GM21717 (cell line): ENCODE data around the gene ISG20L2.

ENCODE experiments used
- ATAC-seq: cut with Tn5 transposase; IDR thresholded peaks from one replicate; pipeline ENCODE4 v1.9.1; 2021; ENCODE audit warnings: mild to moderate bottlenecking, moderate library complexity; ENCODE audit not compliant: unreplicated experiment

The ISG20L2 gene

DNA sequence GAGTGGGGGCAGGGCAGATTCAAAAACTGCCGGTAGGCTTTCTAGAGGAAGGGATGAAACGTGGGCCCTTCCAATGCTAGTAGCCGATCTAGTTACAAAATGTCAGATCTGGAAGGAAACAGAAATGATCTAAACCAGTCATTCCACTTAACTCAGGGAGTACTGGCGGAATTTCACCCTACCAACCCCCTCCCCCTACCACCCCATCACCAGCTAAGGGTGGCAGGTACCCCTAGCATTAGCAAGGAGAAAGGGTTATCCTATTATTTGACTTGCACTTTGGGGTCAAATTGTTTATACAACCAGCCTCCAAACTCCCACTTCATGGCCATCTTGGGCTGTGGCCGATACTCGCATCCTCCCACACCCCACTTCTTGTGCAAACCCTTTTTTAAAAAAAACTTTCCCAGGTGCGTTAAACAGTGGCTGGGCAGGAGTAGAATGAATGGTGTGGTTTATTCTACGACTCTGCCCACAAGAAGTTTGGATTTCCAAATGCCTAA, 13.0 kb upstream of the ISG20L2 start:
- ATAC-seq = no peak

DNA sequence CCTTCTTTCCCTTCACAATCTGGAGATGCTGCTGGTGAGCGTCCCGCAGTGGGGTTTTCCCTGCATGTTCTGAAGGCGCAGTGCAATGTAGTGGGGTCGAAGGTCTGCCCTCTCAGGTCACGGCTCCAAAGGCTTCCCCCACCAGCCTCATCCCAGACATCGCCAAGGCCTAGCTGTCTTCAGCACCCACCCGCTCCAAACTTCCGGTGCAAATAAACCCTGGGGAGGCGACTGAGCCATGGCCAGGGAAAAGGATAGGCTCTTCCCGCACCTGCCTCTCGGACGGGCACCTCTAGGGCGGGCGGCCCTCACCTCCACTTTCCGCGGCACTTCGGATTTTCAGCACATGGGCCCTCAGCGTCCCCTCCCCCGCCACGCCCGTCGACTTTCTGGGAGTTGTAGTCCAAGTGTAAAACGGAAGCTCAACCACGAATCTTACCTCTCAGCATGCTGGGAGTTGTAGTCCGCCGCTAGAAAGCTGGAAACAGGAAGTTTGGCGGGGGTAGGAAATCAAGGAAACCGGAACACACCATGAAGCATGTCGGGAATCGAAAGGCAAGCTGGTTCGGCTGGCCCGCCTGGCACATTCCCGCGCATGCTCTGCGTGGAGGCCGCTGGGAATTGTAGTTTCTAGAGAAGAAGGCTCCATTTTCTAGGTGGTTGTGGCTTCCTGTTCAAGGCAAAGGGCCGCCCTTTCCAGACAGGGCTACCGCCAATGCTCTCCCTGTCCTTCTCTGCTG, 12.3 kb upstream of the ISG20L2 start, which contains the start of gene MRPL24:
TSS of gene MRPL24 (minus strand) at position 348 of the 740 bp plus-strand sequence. CDS start 2,384 bp downstream, outside the sequence.
- peak; percentile 56 for ATAC-seq

DNA sequence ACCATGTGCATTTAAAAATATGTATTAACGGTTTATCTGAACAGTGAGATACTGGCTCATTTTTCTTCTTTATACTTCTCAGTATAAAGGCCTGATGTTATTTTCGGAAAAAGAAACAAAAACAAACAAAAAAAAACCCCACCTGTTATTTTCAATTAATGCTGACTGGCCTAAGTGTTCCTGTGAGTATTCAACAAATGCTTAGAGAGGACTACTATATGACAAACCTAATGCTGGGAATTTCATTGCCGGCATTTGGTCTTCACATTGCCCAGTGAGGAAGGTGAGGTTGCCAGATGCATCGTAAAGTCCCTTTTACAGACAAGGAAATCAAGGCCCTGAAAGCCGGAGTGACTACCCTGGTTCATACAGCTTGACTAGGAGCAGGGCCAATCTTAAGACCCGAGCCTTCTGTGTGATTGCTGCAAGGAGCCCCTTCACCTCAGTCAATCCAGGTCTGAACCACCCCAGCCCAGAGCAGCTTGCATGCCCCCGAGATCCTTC, 11.7 kb upstream of the ISG20L2 start:
- ATAC-seq = no peak

DNA sequence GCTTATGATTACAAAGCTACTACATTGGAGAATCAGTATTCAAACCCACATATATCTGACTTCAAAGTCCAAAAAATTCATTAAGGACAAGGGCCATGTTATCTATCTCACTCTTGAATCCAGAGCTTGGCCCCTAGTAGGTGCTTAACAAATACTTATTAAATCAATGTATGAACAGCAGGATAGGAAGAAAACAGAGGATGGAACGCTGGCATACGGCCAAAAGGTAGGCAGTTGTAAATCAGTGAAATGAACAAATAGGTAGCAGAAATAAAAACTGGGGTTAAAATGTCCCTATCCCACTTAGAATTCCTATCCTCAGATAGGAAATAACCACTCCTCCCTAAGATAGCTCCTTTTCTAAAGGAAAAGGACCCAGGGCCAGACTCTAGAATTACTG, 10.3 kb upstream of the ISG20L2 start:
- no peak for ATAC-seq

DNA sequence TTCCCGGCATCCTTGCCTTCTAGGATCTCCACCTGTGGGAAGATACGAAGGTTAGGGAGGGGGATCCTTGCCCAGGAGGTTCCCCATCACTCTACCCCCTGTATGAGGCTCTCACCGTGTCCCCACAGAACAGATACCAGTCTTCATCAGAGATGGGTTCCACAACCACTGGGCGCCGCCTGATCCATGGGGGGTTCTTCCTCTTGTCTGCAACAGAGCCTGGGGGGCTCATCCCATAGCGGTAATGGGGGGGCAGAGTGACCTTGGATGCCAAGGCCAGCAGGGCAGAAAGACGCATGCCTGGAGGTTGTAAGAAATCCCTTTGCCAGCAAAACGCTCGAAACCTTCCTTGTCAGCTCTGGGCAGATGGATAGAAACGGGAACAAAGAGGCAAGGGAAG, 9.8 kb upstream of the ISG20L2 start:
- ATAC-seq = no peak

DNA sequence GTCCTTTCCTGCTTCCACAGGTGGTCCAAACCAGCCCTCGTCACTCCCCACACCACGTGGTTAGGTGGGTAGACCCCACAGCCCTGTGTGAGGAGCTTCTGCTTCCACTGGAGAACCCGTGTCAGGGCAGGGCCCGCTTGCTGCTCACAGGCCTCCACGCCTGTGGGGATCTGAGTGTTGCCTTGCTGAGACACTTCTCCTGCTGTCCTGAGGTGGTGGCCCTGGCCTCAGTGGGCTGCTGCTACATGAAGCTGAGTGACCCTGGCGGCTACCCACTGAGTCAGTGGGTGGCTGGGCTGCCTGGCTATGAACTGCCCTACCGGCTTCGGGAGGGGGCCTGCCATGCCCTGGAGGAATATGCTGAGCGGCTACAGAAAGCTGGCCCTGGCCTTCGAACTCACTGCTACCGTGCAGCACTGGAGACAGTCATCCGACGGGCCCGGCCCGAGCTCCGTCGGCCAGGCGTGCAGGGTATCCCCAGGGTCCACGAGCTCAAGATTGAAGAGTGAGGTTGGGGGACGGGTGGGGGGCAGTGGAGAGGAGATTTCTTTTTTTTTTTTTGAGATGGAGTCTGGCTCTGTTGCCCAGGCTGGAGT, 5.5 kb upstream of the ISG20L2 start:
- ATAC-seq = no peak

DNA sequence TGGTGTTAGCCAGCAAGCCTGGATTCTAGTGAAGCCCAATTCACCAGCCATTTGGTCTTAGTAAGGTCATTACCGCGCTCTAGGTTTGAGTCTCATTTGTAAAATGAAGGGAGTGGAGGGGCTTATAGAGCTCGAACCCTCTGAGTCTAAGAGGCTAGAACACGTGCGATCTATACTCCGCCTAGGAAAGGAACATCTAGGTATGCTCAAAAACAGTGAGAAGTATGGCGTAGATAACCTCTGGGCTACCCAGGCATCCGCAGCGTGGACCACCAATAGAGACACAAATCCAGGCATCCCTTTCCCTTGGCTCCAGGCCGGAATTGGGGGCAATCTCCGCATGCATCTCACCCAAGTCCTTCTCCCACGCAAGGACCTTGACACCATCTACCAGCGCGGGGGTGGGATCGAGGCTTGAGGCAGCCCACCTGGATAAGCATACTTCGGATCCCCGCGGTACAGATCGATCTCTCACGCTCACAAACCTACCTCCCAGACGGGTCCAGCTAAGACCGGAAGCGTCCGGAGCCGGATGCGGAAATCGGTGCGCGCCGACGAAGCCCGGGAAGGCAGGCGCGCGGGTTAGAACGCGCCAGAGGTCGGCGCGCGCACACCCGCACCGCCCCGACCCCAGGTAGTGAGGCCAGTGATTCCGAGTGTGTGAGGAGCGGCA, 504 bp downstream of the ISG20L2 start, which contains the start of gene METTL25B:
TSS of gene METTL25B (plus strand) at position 544 of the 673 bp plus-strand sequence. CDS start 636 bp downstream, outside the sequence.
- peak; percentile 42 for ATAC-seq

DNA sequence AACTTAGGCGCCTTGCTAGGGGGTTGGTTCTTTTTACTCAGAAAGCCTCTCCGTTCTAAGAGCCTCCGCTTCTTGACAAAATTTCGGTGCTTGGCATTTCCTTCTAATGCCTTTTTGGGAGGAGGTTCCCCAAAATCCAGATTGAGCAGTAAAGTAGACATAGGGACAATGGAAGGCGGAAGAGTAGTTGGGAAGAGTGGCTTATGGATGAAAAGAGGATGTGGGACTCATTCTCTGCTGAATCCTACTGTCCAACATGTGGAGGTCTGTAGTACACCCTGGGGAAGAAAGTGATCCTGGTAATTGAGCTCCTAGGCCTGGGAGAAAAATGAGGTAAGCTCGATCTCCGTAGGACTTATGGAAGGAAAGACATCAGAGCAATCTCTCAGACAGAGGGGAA, 1.1 kb downstream of the ISG20L2 start:
- ATAC-seq = no peak

DNA sequence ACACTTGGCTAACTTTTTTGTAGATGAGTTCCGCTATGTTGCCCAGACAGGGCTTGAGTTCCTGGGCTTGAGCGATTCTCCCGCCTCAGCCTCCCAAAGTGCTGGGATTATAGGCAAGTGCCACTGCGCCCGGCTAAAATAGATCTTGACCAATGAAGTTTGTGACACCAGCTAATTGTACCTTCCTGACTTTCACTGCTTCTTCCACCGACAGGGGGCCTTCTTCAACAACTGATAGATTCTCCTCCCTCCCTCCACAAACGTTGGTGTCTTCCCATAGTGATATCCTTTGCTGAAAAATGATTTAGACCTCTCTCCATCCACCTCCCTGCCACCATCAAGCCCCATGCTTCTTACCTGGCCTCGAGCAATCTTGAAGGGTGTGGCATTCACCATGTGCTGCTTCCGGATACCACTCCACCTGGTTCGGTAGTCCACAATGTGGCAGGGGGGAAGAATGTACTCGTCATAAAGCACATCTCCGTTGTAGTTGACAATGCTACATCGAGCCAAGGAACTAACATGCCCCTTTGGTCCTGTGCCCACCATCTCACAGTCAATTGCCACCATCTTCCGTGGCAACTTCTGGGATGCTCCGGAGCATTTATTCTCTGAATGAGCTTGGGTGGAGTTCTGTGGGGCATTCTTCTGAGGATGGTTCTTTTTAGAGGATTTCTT, 1.9 kb downstream of the ISG20L2 start:
- no peak for ATAC-seq

DNA sequence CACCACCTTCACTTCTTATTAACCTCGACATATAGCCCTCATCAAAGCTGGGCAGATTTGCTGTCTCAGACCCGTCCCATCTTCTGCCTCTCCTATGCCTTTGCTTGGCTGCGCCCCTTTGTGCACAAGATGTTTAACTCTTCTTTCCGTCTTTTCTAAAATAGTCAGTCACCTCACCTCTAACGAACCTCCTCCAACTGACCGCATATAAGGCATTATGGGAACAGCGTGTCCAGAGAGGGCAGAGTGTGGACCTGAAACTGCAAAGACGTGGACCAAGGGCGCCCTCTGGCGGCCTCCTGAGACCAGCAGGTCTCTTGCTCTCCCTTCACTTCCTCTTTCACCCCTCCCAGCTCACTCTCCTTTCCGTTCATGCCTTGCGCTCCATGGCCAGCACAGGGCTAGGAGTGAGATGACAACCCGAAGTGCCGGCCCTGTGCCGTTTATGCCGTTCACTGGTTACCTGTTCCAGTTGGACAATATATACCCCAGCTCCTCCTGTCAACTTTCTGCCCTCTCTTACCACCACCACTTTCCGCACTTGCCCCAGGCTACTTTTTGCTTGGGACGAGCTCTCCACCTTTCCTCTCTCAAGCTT, 2.8 kb downstream of the ISG20L2 start:
- peak; percentile 34 for ATAC-seq

DNA sequence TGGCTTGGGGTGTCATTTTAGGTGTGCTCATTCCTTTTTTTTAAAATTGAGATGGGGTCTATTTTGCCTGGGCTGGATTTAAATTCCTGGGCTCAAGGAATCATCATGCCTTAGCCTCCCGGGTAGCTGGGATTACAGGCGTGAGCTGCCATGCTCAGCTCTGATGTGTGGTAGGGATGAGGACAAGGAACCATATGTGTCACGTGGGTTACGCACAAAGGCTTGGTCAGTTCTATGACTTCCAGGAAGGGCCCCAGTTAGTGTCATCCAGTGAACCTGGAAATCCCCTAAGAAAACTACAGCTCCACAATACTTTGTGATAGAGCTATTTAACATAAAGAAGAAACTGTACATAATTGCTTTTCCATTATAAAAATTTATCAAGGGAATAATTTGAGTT, 7.0 kb downstream of the ISG20L2 start:
- no peak for ATAC-seq

DNA sequence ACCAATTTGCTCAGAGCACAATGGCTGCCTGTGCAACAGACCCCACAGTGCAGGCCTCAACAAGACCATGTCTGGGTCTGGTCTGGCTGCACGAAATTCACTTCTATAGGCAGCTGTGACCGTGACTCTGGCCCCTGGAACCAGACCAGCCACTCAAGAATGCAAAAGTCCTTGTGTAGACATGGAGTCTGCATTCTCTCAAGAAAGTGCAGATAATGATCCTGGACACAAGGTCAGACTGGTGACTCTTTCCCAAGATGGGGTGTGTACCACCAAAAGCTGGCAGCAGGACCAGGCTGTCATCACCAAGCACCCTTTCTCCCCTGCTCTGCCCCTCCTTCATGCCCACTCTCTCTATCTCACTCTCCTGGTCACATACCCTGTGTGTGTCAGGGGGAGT, 7.4 kb downstream of the ISG20L2 start:
- no peak for ATAC-seq

DNA sequence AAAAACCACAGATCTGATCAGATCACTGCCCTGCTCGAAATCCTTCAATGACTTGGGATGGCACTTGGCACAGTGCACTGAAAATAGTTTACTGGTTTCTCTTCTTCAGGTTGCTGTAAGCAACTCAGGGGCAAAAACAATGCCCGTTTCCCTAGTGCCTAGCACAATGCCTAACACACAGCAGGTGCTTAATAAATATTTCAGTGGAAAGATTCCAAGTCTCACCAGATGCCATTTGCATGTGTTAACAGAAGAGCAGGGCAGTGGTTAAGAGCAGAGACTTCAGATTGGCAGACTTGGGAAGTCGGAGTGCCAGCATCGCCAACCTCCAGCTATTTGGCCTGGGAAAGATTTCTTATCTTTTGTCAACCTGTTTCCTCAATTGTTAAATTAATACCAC, 11.2 kb downstream of the ISG20L2 start:
- ATAC-seq = no peak

DNA sequence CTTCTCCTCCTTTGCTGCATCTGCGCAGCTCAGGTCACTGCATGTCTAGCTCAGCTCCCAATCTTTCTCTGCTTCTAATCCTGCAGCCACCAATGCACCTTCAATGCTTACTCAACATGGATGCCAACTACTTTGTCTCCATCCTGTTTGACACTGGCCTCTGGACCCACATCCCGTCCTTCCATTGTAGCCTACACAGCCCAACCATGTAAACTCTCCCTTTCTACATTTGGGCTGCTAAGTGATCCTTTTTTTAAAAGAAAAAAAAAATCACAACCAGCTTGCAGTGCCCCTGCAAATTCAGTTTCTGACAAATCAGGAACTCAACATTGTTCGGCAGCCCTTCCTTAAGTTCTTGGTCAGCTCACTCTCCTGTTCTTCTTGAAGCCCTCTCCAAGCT, 13.7 kb downstream of the ISG20L2 start:
- no peak for ATAC-seq

DNA sequence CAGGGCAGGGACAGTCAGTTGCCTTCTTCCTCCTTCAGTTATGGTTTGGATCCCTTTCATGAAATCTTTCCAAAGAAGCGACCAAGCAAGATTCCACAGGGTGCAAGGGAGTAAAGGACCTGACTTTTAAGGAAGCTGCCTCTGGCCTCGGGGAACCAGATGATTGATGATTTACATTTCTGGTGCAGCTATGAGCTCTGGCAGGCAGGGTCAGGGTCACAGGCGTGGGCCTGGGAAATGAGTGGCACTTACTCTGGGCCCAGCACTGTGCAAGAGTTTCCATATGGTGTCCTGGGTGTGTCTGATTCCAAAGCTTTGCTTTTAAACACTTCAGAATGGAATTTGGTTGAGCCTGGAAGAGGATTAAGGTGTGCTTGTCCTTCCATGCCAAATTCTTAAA, 15.9 kb downstream of the ISG20L2 start:
- no peak for ATAC-seq

DNA sequence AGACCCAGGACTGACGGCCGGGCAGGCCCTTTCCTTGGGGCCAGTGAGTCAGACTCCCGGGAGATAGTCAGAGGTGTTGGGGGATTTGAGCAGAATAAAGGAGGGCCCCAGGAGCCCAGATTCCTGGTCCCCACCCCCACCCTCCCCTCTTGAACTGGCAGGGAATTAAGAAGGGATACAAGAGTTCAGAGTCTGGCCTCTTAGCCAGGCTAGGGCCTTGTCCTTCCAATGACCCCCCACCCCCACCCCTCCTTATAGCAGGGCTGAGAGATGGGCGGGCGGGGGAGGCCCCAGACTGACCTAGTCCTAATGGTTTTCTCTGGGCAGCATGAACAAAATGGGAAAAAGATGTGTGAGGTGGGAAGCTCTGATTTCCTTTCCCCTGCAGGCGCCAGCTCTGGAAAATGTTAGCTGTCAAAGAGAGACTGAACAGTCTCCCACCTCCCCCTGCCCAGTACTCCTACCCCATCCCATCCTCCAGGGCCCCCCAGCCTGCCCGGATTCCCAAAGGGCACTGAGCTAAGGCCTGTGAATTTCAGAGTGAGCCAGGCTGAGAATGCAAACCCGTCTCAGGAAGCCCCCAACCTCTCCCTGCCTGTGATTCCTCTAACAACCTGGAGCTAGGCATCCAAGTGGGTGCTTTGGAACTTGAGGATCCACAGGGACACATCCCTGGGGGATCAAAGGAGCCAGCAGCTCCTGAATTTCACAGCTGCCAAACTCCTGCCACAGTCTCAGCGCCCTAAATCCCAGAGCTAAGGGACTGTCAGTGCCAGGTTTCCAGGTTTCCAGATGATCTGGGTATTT, 17.4 kb downstream of the ISG20L2 start:
- no peak for ATAC-seq

DNA sequence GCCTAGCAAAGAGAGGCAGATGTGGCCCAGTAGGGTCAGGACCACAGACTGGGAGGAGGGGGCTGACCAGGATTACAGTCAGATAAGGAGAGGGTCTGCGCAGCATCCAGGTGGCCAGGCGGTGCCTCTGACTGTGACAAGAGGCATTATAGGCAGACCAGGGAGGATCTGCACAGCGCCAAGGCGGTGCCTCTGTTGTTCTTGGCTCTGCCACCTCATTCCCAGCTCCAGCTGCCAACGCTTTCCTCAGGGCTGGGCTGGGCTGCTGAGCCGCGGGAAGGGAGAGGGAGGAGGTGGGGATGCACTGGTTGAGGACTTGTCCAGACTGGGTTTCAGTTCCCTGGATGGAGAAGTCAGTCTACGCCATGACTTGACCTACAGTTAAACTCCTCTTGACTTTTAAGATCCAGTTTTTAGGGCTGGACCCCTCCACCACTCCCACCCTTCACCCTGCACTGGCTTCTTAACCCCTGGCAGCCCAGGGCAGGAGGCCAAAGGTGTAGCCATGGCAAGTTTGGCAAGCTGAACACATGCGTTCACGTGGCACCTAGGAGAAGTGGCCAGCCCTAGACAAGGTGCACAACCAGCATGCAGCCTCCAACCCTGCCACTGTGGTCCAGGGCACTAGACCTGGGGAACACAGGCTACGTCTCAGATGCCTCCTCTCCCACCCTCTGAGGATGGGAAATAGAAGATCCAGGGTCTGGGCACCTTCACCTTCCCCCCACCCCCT, 18.6 kb downstream of the ISG20L2 start:
- ATAC-seq = no peak

DNA sequence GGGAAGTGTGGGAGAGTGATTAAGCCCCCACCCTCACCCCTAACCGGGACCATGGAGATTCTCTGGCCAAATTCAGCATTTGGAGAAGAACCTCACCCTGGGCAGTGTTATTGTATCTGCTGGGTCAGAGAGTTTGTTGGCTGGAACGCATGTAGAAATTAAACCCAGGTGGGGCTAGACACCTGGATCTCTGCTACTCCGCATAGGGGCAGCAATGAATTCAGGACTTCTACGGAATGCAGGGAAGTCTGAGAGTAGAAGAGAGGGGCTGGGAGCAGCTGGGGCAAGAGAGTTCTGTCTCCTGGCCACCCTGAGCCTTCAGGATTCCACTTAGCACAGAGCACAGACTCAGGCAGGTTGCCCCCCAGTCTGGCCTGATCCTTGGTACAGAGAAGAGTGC, 19.5 kb downstream of the ISG20L2 start:
- ATAC-seq = no peak

DNA sequence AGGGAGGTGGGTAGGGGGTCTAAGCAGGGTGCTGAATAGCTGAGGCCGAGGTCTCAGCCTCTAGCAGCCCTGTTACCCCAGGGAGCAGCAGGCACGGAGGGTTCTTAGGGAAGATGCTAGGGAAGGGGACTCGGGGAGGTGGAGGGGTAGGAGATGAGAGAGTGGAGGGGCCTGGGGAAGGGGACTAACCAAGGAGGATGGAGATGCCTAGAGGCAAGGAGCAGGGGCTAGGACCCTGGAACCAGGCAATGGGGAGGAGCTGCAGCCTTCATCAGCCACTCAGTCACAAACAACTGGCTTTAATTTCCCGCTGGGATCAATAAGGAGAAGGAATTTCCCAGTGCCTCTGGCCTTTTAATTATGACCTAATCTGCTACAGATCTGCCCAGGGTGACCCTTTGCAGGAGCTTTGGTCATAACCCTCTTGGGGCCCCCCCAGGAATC, 20.3 kb downstream of the ISG20L2 start:
- no peak for ATAC-seq
